Mesendoderm (in vitro differentiated cells): Measurements from ENCODE around the gene ARHGAP26.

ENCODE experiments used
- DNase-seq: peaks from one replicate; pipeline ENCODE4 v3.0.0; 2013
- H2AK5ac ChIP-seq: 2 replicates; pipeline ENCODE4 v1.6.1; 2013; ENCODE audit warnings: low read length, inconsistent platforms
- H2BK120ac ChIP-seq: 2 replicates; pipeline ENCODE4 v1.6.1; 2013; ENCODE audit warnings: low read depth, mild to moderate bottlenecking, low read length, moderate library complexity, mixed read lengths
- H2BK15ac ChIP-seq: replicated peaks from 2 replicates; pipeline ENCODE4 v1.6.1; 2013; ENCODE audit warnings: low read depth, mild to moderate bottlenecking, moderate library complexity
- H2BK5ac ChIP-seq: 2 replicates; pipeline ENCODE4 v1.6.1; 2013; ENCODE audit warnings: low read length, inconsistent platforms
- H3K18ac ChIP-seq: 2 replicates; pipeline ENCODE4 v1.6.1; 2013; ENCODE audit warnings: mild to moderate bottlenecking, low read length, mixed read lengths
- H3K23ac ChIP-seq: one replicate; pipeline ENCODE4 v1.6.1; 2013; ENCODE audit warnings: low read length
- H3K27ac ChIP-seq: 2 replicates; pipeline ENCODE4 v1.5.1; 2013; ENCODE audit warnings: low read depth, mild to moderate bottlenecking, inconsistent platforms, low read length, moderate library complexity
- H3K27me3 ChIP-seq: 2 replicates; pipeline ENCODE4 v1.6.1; 2013; ENCODE audit warnings: low read length, control low read depth, mild to moderate bottlenecking, inconsistent platforms; ENCODE audit not compliant: insufficient read depth, poor library complexity
- H3K36me3 ChIP-seq: 2 replicates; pipeline ENCODE4 v1.6.1; 2013; ENCODE audit warnings: low read length, inconsistent platforms; ENCODE audit not compliant: control insufficient read depth, insufficient read depth
- H3K4ac ChIP-seq: one replicate; pipeline ENCODE4 v1.6.1; 2013; ENCODE audit warnings: low read depth, mild to moderate bottlenecking, low read length, moderate library complexity
- H3K4me1 ChIP-seq: 2 replicates; pipeline ENCODE4 v1.6.1; 2013; ENCODE audit warnings: low read depth, low read length, inconsistent platforms; ENCODE audit not compliant: control insufficient read depth
- H3K4me2 ChIP-seq: 2 replicates; pipeline ENCODE4 v1.6.1; 2013; ENCODE audit warnings: low read length
- H3K4me3 ChIP-seq: 2 replicates; pipeline ENCODE4 v1.5.1; 2013; ENCODE audit warnings: mild to moderate bottlenecking, low read length
- H3K56ac ChIP-seq: one replicate; pipeline ENCODE4 v1.6.1; 2013; ENCODE audit warnings: low read length
- H3K79me1 ChIP-seq: 2 replicates; pipeline ENCODE4 v1.6.1; 2013; ENCODE audit warnings: low read length, inconsistent platforms
- H3K79me2 ChIP-seq: 2 replicates; pipeline ENCODE4 v1.6.1; 2013; ENCODE audit warnings: mild to moderate bottlenecking, low read length; ENCODE audit not compliant: control insufficient read depth, insufficient read depth
- H3K9ac ChIP-seq: 2 replicates; pipeline ENCODE4 v1.6.1; 2013; ENCODE audit warnings: low read length, inconsistent platforms
- H4K5ac ChIP-seq: one replicate; pipeline ENCODE4 v1.6.1; 2013; ENCODE audit warnings: low read length
- H4K8ac ChIP-seq: one replicate; pipeline ENCODE4 v1.6.1; 2013; ENCODE audit warnings: low read depth, mild to moderate bottlenecking, control low read depth, low read length, moderate library complexity
- WGBS: extraction: QIAGEN DNeasy Blood & Tissue Kit; methylation state at CpG from one replicate; pipeline ENCODE4 v1.1.7; 2013; ENCODE audit warnings: low lambda C conversion rate, missing lambda C conversion rate; ENCODE audit not compliant: insufficient coverage; ENCODE audit errors: extremely low coverage; 5-methylcytosine and 5-hydroxymethylcytosine counted together

The ARHGAP26 gene

DNA sequence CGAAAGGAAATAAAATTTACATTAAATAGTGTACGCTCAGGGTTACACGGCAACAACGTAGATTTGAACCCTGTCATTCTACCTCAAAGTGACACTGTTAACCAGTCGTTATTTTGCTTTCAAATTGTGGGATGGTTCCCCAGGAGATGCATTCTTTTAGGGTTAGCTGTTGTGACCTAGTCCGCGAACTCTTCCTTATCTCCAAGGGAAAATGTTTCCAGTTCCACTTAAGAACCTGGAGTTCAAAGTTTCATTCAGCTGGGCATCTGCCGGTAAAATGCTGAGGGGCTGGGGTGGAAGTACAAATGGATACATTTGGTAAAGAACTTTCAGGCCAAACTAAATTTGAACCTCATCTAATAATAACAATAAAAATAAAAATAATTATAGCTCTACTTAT, 368.7 kb downstream of the ARHGAP26 start:
- H3K56ac ChIP-seq = no peak overlapping the region
- H2BK120ac ChIP-seq = no peak overlapping the region
- H3K4me2 ChIP-seq = no peak overlapping the region
- no CpG with 5 or more reads among the region's 8 CpGs for WGBS
- H2BK15ac ChIP-seq = no peak overlapping the region
- H4K8ac ChIP-seq = no peak overlapping the region
- no peaks in the 10 kb centered on the region for H3K4me1 ChIP-seq
- no peak for DNase-seq
- H2AK5ac ChIP-seq = no peak overlapping the region
- no peaks in the 10 kb centered on the region for H3K36me3 ChIP-seq
- no peaks in the 10 kb centered on the region for H3K79me1 ChIP-seq
- H3K18ac ChIP-seq = no peak overlapping the region
- no peak overlapping the region for H3K4me3 ChIP-seq
- H3K27me3 ChIP-seq = no peaks in the 10 kb centered on the region
- no peak overlapping the region for H4K5ac ChIP-seq
- no peak overlapping the region for H3K9ac ChIP-seq
- no peak overlapping the region for H3K27ac ChIP-seq
- H2BK5ac ChIP-seq = no peak overlapping the region
- no peak overlapping the region for H3K4ac ChIP-seq
- no peaks in the 10 kb centered on the region for H3K79me2 ChIP-seq
- H3K23ac ChIP-seq = no peak overlapping the region

DNA sequence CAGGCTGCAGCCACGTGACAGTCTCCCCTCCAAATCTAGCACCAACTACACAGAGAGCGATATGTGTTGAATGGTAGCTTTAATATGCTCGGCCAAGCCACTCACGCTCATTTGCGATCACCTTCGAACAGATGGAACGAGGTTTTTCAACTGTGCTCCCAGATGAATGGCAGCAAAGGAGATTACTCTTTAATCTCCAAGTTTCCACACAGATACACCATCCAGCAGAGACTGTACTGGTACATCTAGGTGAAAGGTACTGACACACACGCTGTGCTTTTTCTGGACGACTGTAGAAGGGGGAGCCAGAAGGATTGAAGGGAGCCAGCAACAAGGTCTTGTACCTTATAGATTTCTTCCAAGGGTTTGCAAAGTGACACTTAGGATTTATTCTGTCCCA, 369.4 kb downstream of the ARHGAP26 start:
- no peak overlapping the region for H3K18ac ChIP-seq
- H4K8ac ChIP-seq = no peak overlapping the region
- H2BK5ac ChIP-seq = no peak overlapping the region
- no peak for DNase-seq
- H3K36me3 ChIP-seq = no peaks in the 10 kb centered on the region
- no peak overlapping the region for H2BK15ac ChIP-seq
- no peak overlapping the region for H2BK120ac ChIP-seq
- no peak overlapping the region for H3K4ac ChIP-seq
- H3K23ac ChIP-seq = no peak overlapping the region
- no peaks in the 10 kb centered on the region for H3K4me1 ChIP-seq
- H3K27me3 ChIP-seq = no peaks in the 10 kb centered on the region
- no CpG with 5 or more reads among the region's 9 CpGs for WGBS
- no peak overlapping the region for H3K4me2 ChIP-seq
- no peak overlapping the region for H4K5ac ChIP-seq
- H2AK5ac ChIP-seq = no peak overlapping the region
- no peak overlapping the region for H3K9ac ChIP-seq
- no peak overlapping the region for H3K4me3 ChIP-seq
- no peaks in the 10 kb centered on the region for H3K79me1 ChIP-seq
- no peak overlapping the region for H3K56ac ChIP-seq
- no peaks in the 10 kb centered on the region for H3K79me2 ChIP-seq
- H3K27ac ChIP-seq = no peak overlapping the region

DNA sequence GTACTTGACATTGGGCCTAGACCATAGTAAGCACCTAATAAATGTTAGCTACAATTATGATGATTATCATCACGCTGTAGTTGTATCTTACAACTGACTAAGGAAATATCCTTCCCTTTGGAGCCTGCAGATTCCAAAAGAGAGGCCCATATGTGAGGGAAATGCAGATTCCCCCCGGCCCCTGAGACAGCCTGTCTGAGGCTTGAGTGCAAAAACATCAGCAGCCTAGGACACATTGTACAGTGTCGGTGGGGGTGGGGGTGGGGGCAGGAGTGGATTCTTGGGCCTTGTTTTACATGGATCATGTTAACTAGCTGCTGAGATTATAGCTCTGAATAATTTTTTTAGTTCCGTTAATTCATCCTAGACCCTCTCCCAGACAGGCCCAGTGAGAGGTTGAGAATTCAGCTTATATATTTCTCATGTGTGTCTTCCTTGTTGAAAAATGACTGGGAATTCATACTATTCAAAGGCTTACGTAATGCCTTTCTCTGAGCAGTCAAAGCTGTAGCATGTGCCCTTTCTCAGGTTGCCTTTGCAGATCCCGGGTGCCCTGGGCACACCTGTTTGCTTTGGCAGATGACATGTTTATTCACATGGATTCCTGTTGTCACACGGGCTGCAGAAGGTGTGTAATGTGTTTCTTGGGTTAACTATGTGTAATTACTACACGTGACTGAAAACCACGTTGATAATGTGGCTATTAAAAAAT, 370.5 kb downstream of the ARHGAP26 start:
- Histone ChIP-seq H4K8ac (no peak overlapping the region), H2AK5ac (no peak overlapping the region), H4K5ac (no peak overlapping the region), H2BK120ac (no peak overlapping the region), H3K18ac (no peak overlapping the region), H3K27me3 (no peaks in the 10 kb centered on the region), H2BK15ac (no peak overlapping the region), H3K56ac (no peak overlapping the region), H3K23ac (no peak overlapping the region), H3K4me1 (no peaks in the 10 kb centered on the region), H2BK5ac (no peak overlapping the region), H3K4me2 (no peak overlapping the region), H3K79me2 (no peaks in the 10 kb centered on the region), H3K79me1 (no peaks in the 10 kb centered on the region), H3K9ac (no peak overlapping the region), H3K4me3 (no peak overlapping the region), H3K4ac (no peak overlapping the region), H3K27ac (no peak overlapping the region), H3K36me3 (no peaks in the 10 kb centered on the region)
- DNase-seq = no peak
- WGBS = no CpG with 5 or more reads among the region's 9 CpGs

DNA sequence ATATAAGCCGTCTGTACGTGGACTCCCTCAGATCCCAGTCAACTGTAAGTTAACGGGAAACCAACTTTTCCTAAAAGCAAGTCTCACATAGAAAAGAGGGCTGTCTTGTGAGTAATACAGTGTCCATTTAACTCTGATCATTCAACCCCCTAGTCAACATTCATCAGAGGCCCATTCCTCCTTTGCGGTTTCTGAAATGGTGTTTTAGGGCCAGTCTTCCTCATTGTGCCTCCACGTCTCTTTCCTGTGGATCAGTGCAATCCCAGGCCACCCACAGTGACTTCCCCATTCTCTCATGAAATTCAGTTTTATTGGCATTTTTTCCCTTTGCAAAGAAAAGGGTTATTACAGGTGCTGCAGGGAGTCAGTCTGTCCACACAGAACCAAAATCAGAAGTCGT, 371.5 kb downstream of the ARHGAP26 start:
- Histone ChIP-seq H3K27me3 (no peaks in the 10 kb centered on the region), H3K18ac (no peak overlapping the region), H3K27ac (no peak overlapping the region), H3K4me3 (no peak overlapping the region), H4K5ac (no peak overlapping the region), H3K56ac (no peak overlapping the region), H2BK120ac (no peak overlapping the region), H3K4me2 (no peak overlapping the region), H2BK5ac (no peak overlapping the region), H4K8ac (no peak overlapping the region), H3K4ac (no peak overlapping the region), H2BK15ac (no peak overlapping the region), H3K4me1 (no peaks in the 10 kb centered on the region), H3K36me3 (no peaks in the 10 kb centered on the region), H3K23ac (no peak overlapping the region), H3K79me1 (no peaks in the 10 kb centered on the region), H3K79me2 (no peaks in the 10 kb centered on the region), H2AK5ac (no peak overlapping the region), H3K9ac (no peak overlapping the region)
- no CpG with 5 or more reads among the region's 6 CpGs for WGBS
- no peak for DNase-seq

DNA sequence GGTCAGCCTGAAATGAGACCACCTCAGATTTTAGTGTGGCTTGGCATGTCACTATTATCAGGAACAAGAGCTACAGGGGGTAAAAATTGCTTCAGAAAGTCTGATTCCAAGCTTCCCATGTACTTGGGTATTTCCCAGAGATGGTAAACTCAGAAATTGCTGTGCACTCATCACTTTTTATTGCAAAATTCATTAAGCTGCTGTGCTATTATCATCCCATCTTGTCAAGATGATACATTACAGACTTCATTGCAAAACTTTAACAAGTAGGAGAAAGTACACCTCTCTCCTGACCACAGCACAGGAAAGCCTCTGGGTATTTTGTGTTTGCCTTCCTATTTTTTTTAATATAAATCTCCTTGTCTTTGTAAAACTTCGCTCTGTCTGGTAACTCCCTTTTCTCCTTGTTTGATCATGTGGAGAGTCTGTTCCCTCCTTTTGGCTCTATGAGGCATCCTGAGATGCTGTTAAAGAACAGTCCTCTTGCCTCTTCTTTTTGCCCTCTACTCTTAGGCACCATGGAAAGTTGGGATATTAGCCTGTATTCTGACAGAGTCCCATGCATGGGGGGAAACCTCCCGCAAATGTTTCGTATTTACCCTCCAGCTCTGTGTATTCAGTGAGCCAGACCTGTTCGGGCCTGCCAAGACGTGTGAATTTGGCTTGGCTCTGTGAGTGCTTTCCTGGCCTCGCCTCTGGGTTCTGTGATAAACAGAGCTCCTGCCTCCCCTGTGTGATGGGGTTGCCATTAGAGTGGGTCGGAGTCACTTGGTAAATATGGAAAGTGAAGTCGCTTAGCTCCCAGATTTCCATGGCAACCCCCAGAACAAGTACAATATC, 372.6 kb downstream of the ARHGAP26 start:
- H3K9ac ChIP-seq = no peak overlapping the region
- no peaks in the 10 kb centered on the region for H3K79me2 ChIP-seq
- H2BK120ac ChIP-seq = no peak overlapping the region
- no peak overlapping the region for H3K23ac ChIP-seq
- H2AK5ac ChIP-seq = no peak overlapping the region
- WGBS = no CpG with 5 or more reads among the region's 8 CpGs
- no peaks in the 10 kb centered on the region for H3K79me1 ChIP-seq
- H2BK15ac ChIP-seq = no peak overlapping the region
- no peaks in the 10 kb centered on the region for H3K36me3 ChIP-seq
- H3K4me2 ChIP-seq = no peak overlapping the region
- no peak overlapping the region for H2BK5ac ChIP-seq
- no peaks in the 10 kb centered on the region for H3K4me1 ChIP-seq
- H3K27ac ChIP-seq = no peak overlapping the region
- no peak overlapping the region for H4K5ac ChIP-seq
- H3K56ac ChIP-seq = no peak overlapping the region
- no peak overlapping the region for H4K8ac ChIP-seq
- no peak overlapping the region for H3K18ac ChIP-seq
- H3K27me3 ChIP-seq = no peaks in the 10 kb centered on the region
- no peak overlapping the region for H3K4me3 ChIP-seq
- DNase-seq = peak; percentile 31
- H3K4ac ChIP-seq = peak overlapping the region; percentile 42
